Prostate gland (tissue), 2 donors: ENCODE measurements around the gene GAS6.

Experiments used
- CTCF ChIP-seq, 4 experiments: fragments of 200-600 bp in 2 of 4; fragments of 450-650 bp in 2 of 4; sonication (generic) in 2 of 4; IDR thresholded peaks; 1 replicate in 3 of 4; 2 replicates in 1 of 4; pipeline ENCODE4 v1.5.1; 2016 to 2019; ENCODE audit warnings: antibody characterized with exemption in 4 of 4, mild to moderate bottlenecking in 2 of 4, moderate library complexity in 2 of 4
- POLR2A ChIP-seq: fragments of 450-650 bp; IDR thresholded peaks from one replicate; pipeline ENCODE4 v1.6.1; 2016; ENCODE audit warnings: antibody characterized with exemption, mild to moderate bottlenecking

GRCh38 chr13:113880651-113881611, 17.1 kb upstream of the GAS6 start:
- TF ChIP-seq CTCF (IDR thresholded peaks at IDR 0.05) (no peak), POLR2A (no peak)
